ENCODE data around the gene THBS2.

GRCh38 chr6:169250660-169251059 lies 3.0 kb downstream of the THBS2 start:
- no peak for TF ChIP-seq POLR2AphosphoS5 (IDR thresholded peaks at IDR 0.05; ENCODE audit: low read depth, low read length)
- no peak for TF ChIP-seq SIN3A (IDR thresholded peaks at IDR 0.05; ENCODE audit: borderline replicate concordance, insufficient read depth, low read length)
- no peak for TF ChIP-seq TAF1 (IDR thresholded peaks at IDR 0.05; ENCODE audit: borderline replicate concordance, insufficient read depth, low read length)
- no peak for TF ChIP-seq REST (IDR thresholded peaks at IDR 0.05; ENCODE audit: insufficient read depth in 1 of 2, low read depth in 2 of 2, low read length in 2 of 2)
